K562 (cell line): ENCODE results near the gene RPL34. TPM values are rescaled to one million over a fixed set of nuclear protein-coding genes. Genes with fewer than 3 reads are reported as not detected.

Source experiments
- ARNT ChIP-seq, 2 experiments: fragments of 450-650 bp; IDR thresholded peaks; 2 replicates each; pipeline ENCODE4 v1.6.1; 2016; ENCODE audit warnings: mild to moderate bottlenecking in 1 of 2
- ATF1 ChIP-seq, 2 experiments: fragments of 450-650 bp in 1 of 2; IDR thresholded peaks; 2 replicates each; pipeline ENCODE4 v1.6.1; 2016; ENCODE audit warnings: missing compliant biosample characterization in 1 of 2, missing genetic modification characterization in 1 of 2
- BDP1 ChIP-seq: IDR thresholded peaks from 3 replicates; pipeline ENCODE4 v1.6.1; 2011; ENCODE audit not compliant: insufficient read length, insufficient read depth
- BRD4 ChIP-seq: fragments of 200-600 bp; sonication (generic); IDR thresholded peaks from 2 replicates; pipeline ENCODE4 v1.6.1; 2017; ENCODE audit warnings: inconsistent platforms
- LEF1 ChIP-seq: fragments of 450-650 bp; IDR thresholded peaks from 2 replicates; pipeline ENCODE4 v1.6.1; 2016; ENCODE audit warnings: mild to moderate bottlenecking
- MTA1 ChIP-seq: fragments of 450-650 bp; IDR thresholded peaks from 2 replicates; pipeline ENCODE4 v1.6.1; 2017; ENCODE audit warnings: borderline replicate concordance
- NBN ChIP-seq: fragments of 450-650 bp; IDR thresholded peaks from 2 replicates; pipeline ENCODE4 v1.6.1; 2016; ENCODE audit warnings: low read depth, mild to moderate bottlenecking
- NFE2 ChIP-seq: IDR thresholded peaks from 2 replicates; pipeline ENCODE4 v1.6.1; 2014; ENCODE audit warnings: antibody characterized with exemption, low read depth
- NFYB ChIP-seq: IDR thresholded peaks from 2 replicates; pipeline ENCODE4 v1.6.1; 2011; ENCODE audit warnings: mild to moderate bottlenecking, moderate library complexity; ENCODE audit not compliant: insufficient read length; ENCODE audit errors: extremely low read depth
- POLR2AphosphoS5 ChIP-seq: IDR thresholded peaks from 2 replicates; pipeline ENCODE4 v1.6.1; 2011; ENCODE audit warnings: mild to moderate bottlenecking, low read depth, low read length, moderate library complexity; ENCODE audit not compliant: control insufficient read depth, insufficient read depth
- RAD51 ChIP-seq: fragments of 450-650 bp; IDR thresholded peaks from 2 replicates; pipeline ENCODE4 v1.7.1; 2016; ENCODE audit warnings: low read depth, mild to moderate bottlenecking, borderline replicate concordance
- RFX1 ChIP-seq: fragments of 450-650 bp; IDR thresholded peaks from 2 replicates; pipeline ENCODE4 v1.6.1; 2016; ENCODE audit warnings: mild to moderate bottlenecking, moderate library complexity
- SETDB1 ChIP-seq: IDR thresholded peaks from one replicate; pipeline ENCODE4 v1.6.1; 2012; ENCODE audit warnings: low read length, control low read depth, inconsistent platforms
- SP1 ChIP-seq: sonication (generic); formaldehyde crosslinking; IDR thresholded peaks from 2 replicates; pipeline ENCODE4 v1.8.1; 2022; ENCODE audit warnings: mild to moderate bottlenecking, missing genetic modification reagents
- XRCC4 ChIP-seq: IDR thresholded peaks from one replicate; pipeline ENCODE4 v1.6.1; 2011; ENCODE audit not compliant: insufficient read depth, insufficient read length; ENCODE audit errors: extremely low read depth
- ZNF134 ChIP-seq: fragments of 250-450 bp; sonication (Bioruptor Pico); conservative IDR thresholded peaks from 2 replicates; pipeline ENCODE4 v1.4.0; 2020
- ZNF253 ChIP-seq: fragments of 250-450 bp; sonication (Bioruptor Pico); conservative IDR thresholded peaks from 2 replicates; pipeline ENCODE4 v1.6.1; 2021; ENCODE audit warnings: mild to moderate bottlenecking
- polyA plus RNA-seq, 8 experiments: library from polyadenylated mRNA; depleted of rRNA in 4 of 8; stranded (reverse) in 5 of 8; unstranded in 3 of 8; fragments of >200 nt; fragmentation: Nextera tagmentation in 2 of 8; fragmentation: Illumina TruSeq in 1 of 8; extraction: Ambion mirVana in 2 of 8; extraction: Trizol in 1 of 8; gene quantifications; 2 replicates each; pipeline versions ENCODE4 v1.2.1 to v1.2.3, GENCODE V29; 2011 to 2014; ENCODE audit warnings: inconsistent platforms in 1 of 8, missing spikeins in 1 of 8
- total RNA-seq, 7 experiments: library from RNA; depleted of rRNA in 6 of 7; stranded (reverse); fragments of >200 nt in 6 of 7; fragmentation: Illumina TruSeq in 2 of 7; extraction: Trizol in 2 of 7; gene quantifications; 2 replicates each; pipeline versions ENCODE4 v1.2.1 to v1.2.3, GENCODE V29; 2011 to 2021; ENCODE audit warnings: low replicate concordance in 1 of 7
- TF ChIP-seq, protein P1 (sequence below), 2 experiments: fragments of 450-650 bp; IDR thresholded peaks; 2 replicates each; pipeline ENCODE4 v1.6.1; 2018; ENCODE audit warnings: mild to moderate bottlenecking in 2 of 2, low read depth in 1 of 2; ENCODE audit not compliant: partially characterized antibody in 2 of 2
- TF ChIP-seq, protein P2 (sequence below): fragments of 450-650 bp; formaldehyde crosslinking; IDR thresholded peaks from 2 replicates; pipeline ENCODE4 v1.4.0; 2022; ENCODE audit warnings: missing genetic modification characterization
- TF ChIP-seq, protein P3 (sequence below), 2 experiments: fragments of 450-650 bp in 1 of 2; IDR thresholded peaks; 2 replicates each; pipeline ENCODE4 v1.6.1; 2011 to 2017; ENCODE audit warnings: low read depth in 2 of 2, antibody characterized with exemption in 1 of 2, borderline replicate concordance in 1 of 2, low read length in 1 of 2, mild to moderate bottlenecking in 1 of 2, mixed read lengths in 1 of 2; ENCODE audit not compliant: control insufficient read depth in 1 of 2

Gene RPL34
- total and polyA plus RNA-seq, 9 of the 15 experiments (the other 6 are each of a cell fraction or from before 2014, with no cell fraction given), result 1,612 to 4,502 (median 2,593) TPM

GRCh38 chr4:108650212-108651013, 30.0 kb downstream of the RPL34 start, which contains the start of gene OSTC (continued):
- TF ChIP-seq, protein P1, sequence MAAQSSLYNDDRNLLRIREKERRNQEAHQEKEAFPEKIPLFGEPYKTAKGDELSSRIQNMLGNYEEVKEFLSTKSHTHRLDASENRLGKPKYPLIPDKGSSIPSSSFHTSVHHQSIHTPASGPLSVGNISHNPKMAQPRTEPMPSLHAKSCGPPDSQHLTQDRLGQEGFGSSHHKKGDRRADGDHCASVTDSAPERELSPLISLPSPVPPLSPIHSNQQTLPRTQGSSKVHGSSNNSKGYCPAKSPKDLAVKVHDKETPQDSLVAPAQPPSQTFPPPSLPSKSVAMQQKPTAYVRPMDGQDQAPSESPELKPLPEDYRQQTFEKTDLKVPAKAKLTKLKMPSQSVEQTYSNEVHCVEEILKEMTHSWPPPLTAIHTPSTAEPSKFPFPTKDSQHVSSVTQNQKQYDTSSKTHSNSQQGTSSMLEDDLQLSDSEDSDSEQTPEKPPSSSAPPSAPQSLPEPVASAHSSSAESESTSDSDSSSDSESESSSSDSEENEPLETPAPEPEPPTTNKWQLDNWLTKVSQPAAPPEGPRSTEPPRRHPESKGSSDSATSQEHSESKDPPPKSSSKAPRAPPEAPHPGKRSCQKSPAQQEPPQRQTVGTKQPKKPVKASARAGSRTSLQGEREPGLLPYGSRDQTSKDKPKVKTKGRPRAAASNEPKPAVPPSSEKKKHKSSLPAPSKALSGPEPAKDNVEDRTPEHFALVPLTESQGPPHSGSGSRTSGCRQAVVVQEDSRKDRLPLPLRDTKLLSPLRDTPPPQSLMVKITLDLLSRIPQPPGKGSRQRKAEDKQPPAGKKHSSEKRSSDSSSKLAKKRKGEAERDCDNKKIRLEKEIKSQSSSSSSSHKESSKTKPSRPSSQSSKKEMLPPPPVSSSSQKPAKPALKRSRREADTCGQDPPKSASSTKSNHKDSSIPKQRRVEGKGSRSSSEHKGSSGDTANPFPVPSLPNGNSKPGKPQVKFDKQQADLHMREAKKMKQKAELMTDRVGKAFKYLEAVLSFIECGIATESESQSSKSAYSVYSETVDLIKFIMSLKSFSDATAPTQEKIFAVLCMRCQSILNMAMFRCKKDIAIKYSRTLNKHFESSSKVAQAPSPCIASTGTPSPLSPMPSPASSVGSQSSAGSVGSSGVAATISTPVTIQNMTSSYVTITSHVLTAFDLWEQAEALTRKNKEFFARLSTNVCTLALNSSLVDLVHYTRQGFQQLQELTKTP (IDR thresholded peaks at IDR 0.05; ENCODE audit: low read depth in 1 of 2, partially characterized antibody in 2 of 2), result peak in 1 of 2 experiments; percentile 96
- TF ChIP-seq ARNT (IDR thresholded peaks at IDR 0.05) (peak; percentile 16 to 96; a peak in 2 of 4 replicates), ATF1 (CRISPR knock-in tag; IDR thresholded peaks at IDR 0.05) (no peak), ATF1 (tag; IDR thresholded peaks at IDR 0.05) (peak; percentile 90), NBN (no peak; the same call in 1 of the 2 replicates), RFX1 (no peak), SETDB1 (no peak), BDP1 (no peak), RAD51 (peak; percentile 71), SP1 (peak; percentile 37; the same call in 1 of the 2 replicates), ZNF253 (CRISPR knock-in tag) (no peak), XRCC4 (no peak), POLR2AphosphoS5 (peak; percentile 70; the same call in 1 of the 2 replicates), LEF1 (0 out of 2 replicates have a peak, but pooled peaks have one; percentile 9), NFE2 (0 out of 2 replicates have a peak, but pooled peaks have one; percentile 6), ZNF134 (CRISPR knock-in tag) (no peak), MTA1 (no peak), BRD4 (peak; percentile 80; the same call in 1 of the 2 replicates), NFYB (no peak)
- TF ChIP-seq, protein P2, sequence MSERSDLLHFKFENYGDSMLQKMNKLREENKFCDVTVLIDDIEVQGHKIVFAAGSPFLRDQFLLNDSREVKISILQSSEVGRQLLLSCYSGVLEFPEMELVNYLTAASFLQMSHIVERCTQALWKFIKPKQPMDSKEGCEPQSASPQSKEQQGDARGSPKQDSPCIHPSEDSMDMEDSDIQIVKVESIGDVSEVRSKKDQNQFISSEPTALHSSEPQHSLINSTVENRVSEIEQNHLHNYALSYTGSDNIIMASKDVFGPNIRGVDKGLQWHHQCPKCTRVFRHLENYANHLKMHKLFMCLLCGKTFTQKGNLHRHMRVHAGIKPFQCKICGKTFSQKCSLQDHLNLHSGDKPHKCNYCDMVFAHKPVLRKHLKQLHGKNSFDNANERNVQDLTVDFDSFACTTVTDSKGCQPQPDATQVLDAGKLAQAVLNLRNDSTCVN, result no peak
- TF ChIP-seq, protein P3, sequence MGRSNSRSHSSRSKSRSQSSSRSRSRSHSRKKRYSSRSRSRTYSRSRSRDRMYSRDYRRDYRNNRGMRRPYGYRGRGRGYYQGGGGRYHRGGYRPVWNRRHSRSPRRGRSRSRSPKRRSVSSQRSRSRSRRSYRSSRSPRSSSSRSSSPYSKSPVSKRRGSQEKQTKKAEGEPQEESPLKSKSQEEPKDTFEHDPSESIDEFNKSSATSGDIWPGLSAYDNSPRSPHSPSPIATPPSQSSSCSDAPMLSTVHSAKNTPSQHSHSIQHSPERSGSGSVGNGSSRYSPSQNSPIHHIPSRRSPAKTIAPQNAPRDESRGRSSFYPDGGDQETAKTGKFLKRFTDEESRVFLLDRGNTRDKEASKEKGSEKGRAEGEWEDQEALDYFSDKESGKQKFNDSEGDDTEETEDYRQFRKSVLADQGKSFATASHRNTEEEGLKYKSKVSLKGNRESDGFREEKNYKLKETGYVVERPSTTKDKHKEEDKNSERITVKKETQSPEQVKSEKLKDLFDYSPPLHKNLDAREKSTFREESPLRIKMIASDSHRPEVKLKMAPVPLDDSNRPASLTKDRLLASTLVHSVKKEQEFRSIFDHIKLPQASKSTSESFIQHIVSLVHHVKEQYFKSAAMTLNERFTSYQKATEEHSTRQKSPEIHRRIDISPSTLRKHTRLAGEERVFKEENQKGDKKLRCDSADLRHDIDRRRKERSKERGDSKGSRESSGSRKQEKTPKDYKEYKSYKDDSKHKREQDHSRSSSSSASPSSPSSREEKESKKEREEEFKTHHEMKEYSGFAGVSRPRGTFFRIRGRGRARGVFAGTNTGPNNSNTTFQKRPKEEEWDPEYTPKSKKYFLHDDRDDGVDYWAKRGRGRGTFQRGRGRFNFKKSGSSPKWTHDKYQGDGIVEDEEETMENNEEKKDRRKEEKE (IDR thresholded peaks at IDR 0.05; ENCODE audit: borderline replicate concordance in 1 of 2, control insufficient read depth in 1 of 2, low read depth in 2 of 2, low read length in 1 of 2), result no peak
